ENCODE measurements around the gene TRPM6. TPM values are rescaled to one million over a fixed set of nuclear protein-coding genes. Genes with fewer than 3 reads are reported as not detected.

TRPM6 gene
- total RNA-seq, 1 donor, result under 0.01 TPM

- H3K4me3 ChIP-seq (ENCODE audit: low read depth, low read length), result no peak overlapping the region
- TF ChIP-seq CTCF (IDR thresholded peaks at IDR 0.05; ENCODE audit: insufficient read depth, low read length), result peak; percentile 73
- no peak for DNase-seq (ENCODE audit: low read depth)
Measured at GRCh38 chr9:74770508-74771261, 117.0 kb downstream of the TRPM6 start.

GRCh38 chr9:74765481-74765971 is 122.2 kb downstream of the TRPM6 start:
- TF ChIP-seq CTCF (IDR thresholded peaks at IDR 0.05; ENCODE audit: insufficient read depth, low read length), result no peak
- DNase-seq (ENCODE audit: low read depth), result no peak
- H3K4me3 ChIP-seq (ENCODE audit: low read depth, low read length), result no peak overlapping the region

GRCh38 chr9:74762950-74763349 is 124.8 kb downstream of the TRPM6 start:
- TF ChIP-seq CTCF (IDR thresholded peaks at IDR 0.05; ENCODE audit: insufficient read depth, low read length), result no peak
- no peak for DNase-seq (ENCODE audit: low read depth)
- no peak overlapping the region for H3K4me3 ChIP-seq (ENCODE audit: low read depth, low read length)

GRCh38 chr9:74760031-74760700 is 127.6 kb downstream of the TRPM6 start:
- peak; percentile 81 for DNase-seq (ENCODE audit: low read depth)
- no peak for TF ChIP-seq CTCF (IDR thresholded peaks at IDR 0.05; ENCODE audit: insufficient read depth, low read length)
- no peak overlapping the region for H3K4me3 ChIP-seq (ENCODE audit: low read depth, low read length)

- no peak for TF ChIP-seq CTCF (IDR thresholded peaks at IDR 0.05; ENCODE audit: insufficient read depth, low read length)
- DNase-seq (ENCODE audit: low read depth), result peak; percentile 9
- no peak overlapping the region for H3K4me3 ChIP-seq (ENCODE audit: low read depth, low read length)
Measured at GRCh38 chr9:74755999-74756398, 131.7 kb downstream of the TRPM6 start.

GRCh38 chr9:74755355-74755754 is 132.4 kb downstream of the TRPM6 start:
- no peak overlapping the region for H3K4me3 ChIP-seq (ENCODE audit: low read depth, low read length)
- TF ChIP-seq CTCF (IDR thresholded peaks at IDR 0.05; ENCODE audit: insufficient read depth, low read length), result no peak
- DNase-seq (ENCODE audit: low read depth), result no peak
